Heart left ventricle (tissue), 16 donors: ENCODE measurements around the gene DPP10. TPM values are rescaled to one million over a fixed set of nuclear protein-coding genes. Genes with fewer than 3 reads are reported as not detected.
"Not testable (repeated sequence)": the region's sequence is repeated elsewhere in the genome, so short reads cannot be mapped to it uniquely, and the experiment has no call there.

ENCODE experiments used
- ATAC-seq, 4 donors: fragments of 200-7000 bp; cut with Tn5 transposase; one replicate each; pipeline ENCODE4 v1.9.1; 2020 to 2022; ENCODE audit warnings: moderate library complexity in 4 of 4, mild to moderate bottlenecking in 3 of 4, moderate number of reproducible peaks in 1 of 4
- DNase-seq, 5 donors: peaks; one replicate each; pipeline ENCODE4 v3.0.0-alpha.2; 2020
- H3K27ac ChIP-seq, 12 donors: fragments of 200-600 bp; sonication (generic) in 4 of 12; one replicate each; pipeline versions ENCODE4 v1.5.0 to v1.8.0; 2016 to 2022; ENCODE audit warnings: mild to moderate bottlenecking in 2 of 12
- H3K27me3 ChIP-seq, 9 donors: fragments of 200-600 bp; sonication (generic) in 2 of 9; one replicate each; pipeline versions ENCODE4 v1.5.1 to v1.8.0; 2016 to 2022; ENCODE audit warnings: mild to moderate bottlenecking in 3 of 9
- H3K36me3 ChIP-seq, 9 donors: fragments of 200-600 bp; sonication (generic) in 2 of 9; one replicate each; pipeline versions ENCODE4 v1.5.0 to v1.8.0; 2018 to 2022; ENCODE audit warnings: mild to moderate bottlenecking in 2 of 9
- H3K4me1 ChIP-seq, 12 donors: fragments of 200-600 bp; sonication (generic) in 4 of 12; one replicate each; pipeline versions ENCODE4 v1.5.0 to v1.8.0; 2016 to 2022; ENCODE audit warnings: mild to moderate bottlenecking in 3 of 12
- H3K4me3 ChIP-seq, 12 donors: fragments of 200-600 bp; sonication (generic) in 4 of 12; one replicate each; pipeline versions ENCODE4 v1.5.0 to v1.8.0; 2017 to 2022; ENCODE audit warnings: mild to moderate bottlenecking in 9 of 12, moderate library complexity in 4 of 12
- H3K9me3 ChIP-seq, 12 donors: fragments of 200-600 bp; sonication (generic) in 4 of 12; one replicate each; pipeline versions ENCODE4 v1.5.0 to v1.8.0; 2016 to 2022; ENCODE audit warnings: mild to moderate bottlenecking in 1 of 12
- CTCF ChIP-seq, 12 donors: fragments of 200-600 bp; sonication (generic) in 4 of 12; IDR thresholded peaks; one replicate each; pipeline versions ENCODE4 v1.5.0 to v1.8.0; 2018 to 2022; ENCODE audit warnings: antibody characterized with exemption in 12 of 12, mild to moderate bottlenecking in 5 of 12
- POLR2A ChIP-seq, 2 donors: fragments of 450-650 bp; IDR thresholded peaks; one replicate each; pipeline ENCODE4 v1.6.1; 2017; ENCODE audit warnings: antibody characterized with exemption in 2 of 2, mild to moderate bottlenecking in 2 of 2, moderate library complexity in 2 of 2
- WGBS, 4 donors: extraction: QIAGEN DNeasy Blood & Tissue Kit in 2 of 4; methylation state at CpG; one replicate each; pipeline versions ENCODE4 v1.1.5 to v1.1.7; 2013 to 2018; 5-methylcytosine and 5-hydroxymethylcytosine counted together
- intact Hi-C, 10 donors: fragments of 100-400 bp; cut with DNase I; formaldehyde crosslinking; loops; one replicate each; pipeline versions ENCODE4 v1.11.1 to v1.14.2; 2022
- polyA plus RNA-seq, 2 donors: library from polyadenylated mRNA; stranded (reverse); fragments of 200-250 nt; gene quantifications; one replicate each; pipeline ENCODE4 v1.2.3, GENCODE V29; 2013
- total RNA-seq, 9 donors: library from RNA; depleted of rRNA in 2 of 9; stranded (reverse); fragments of >200 nt in 2 of 9; fragmentation: NEBNext Ultra II Directional in 3 of 9; extraction: Animal tissue kit (Norgen Biotek cat#: 25700) in 3 of 9; gene quantifications; one replicate each; pipeline versions ENCODE4 v1.1.0 to v1.2.4, GENCODE V29; 2016 to 2023
- donor health status: ischemic (EF 13 %, LVEDD 7.1; RV severe dilation, severe dysfunction).
- donor health status: healthy with polysubstance abuse.
- donor health status: DM: no; HTN: yes; CAD: no.
- donor health status: DM: no; HTN: no; CAD: no.
- donor health status: ischemic (EF 25% LVEDD 6.9; RV normal size, moderate dysfunction).
- donor health status: ischemic (EF 25% LVEDD 5.7; RV mildly dilated, moderate dysfunction).
- donor health status: healthy.
- donor health status: DM: yes; HTN: yes; CAD: no.
- donor health status: ischemic (EF 35%, LVEDD 5.7; RV mildly dilated, moderate dysfunction).
- donor health status: nonischemic (EF 11% LVEDD 7.7; RV severe dilation, severe dysfunction).
- donor health status: DM: yes; HTN: yes; CAD: no.
- donor health status: PGD.
- donor health status: ischemic (EF 29% LVEDD 5.4; RV normal size, mild dysfunction).
- donor health status: nonischemic (EF 23%, LVEDD 6.1; RV moderate dilation, normal function).

DPP10 gene
- total and polyA plus RNA-seq, 11 donors = 0.88 TPM; not detected in 10

GRCh38 chr2:114949228-114949804 lies 506.9 kb downstream of the DPP10 start:
- DNase-seq (no peak), ATAC-seq (no peak)
- no peaks in the 10 kb centered on the region for H3K9me3 ChIP-seq
- H3K4me3 ChIP-seq = no peak overlapping the region
- H3K27ac ChIP-seq = no peak overlapping the region
- H3K27me3 ChIP-seq = no peaks in the 10 kb centered on the region
- H3K36me3 ChIP-seq = no peaks in the 10 kb centered on the region
- 61 to 71% (median 69%) methylated on average over 2 of the region's 2 CpGs for WGBS, 4 donors
- TF ChIP-seq POLR2A (IDR thresholded peaks at IDR 0.05) = no peak
- TF ChIP-seq CTCF (IDR thresholded peaks at IDR 0.05) = no peak
- H3K4me1 ChIP-seq = no peaks in the 10 kb centered on the region
- intact Hi-C loops = no loop called here

DNA sequence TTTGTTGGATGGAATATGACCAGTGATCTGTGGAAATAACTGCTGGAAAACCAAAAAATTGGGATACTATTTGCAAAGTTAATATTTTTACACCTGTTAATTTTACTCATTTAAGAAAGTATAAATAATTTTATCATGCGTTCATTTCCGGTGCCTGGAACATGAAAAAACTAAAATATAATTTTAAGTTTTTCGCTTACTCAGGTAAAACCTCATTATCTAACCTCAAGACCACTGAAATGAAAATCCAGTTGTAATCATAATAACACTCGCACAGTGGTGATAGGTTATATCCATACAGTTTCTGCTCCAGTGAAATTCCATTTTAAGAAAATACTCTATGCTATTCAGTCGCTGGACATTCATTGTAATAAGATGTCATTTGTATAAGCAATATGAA lies 517.9 kb downstream of the DPP10 start:
- Histone ChIP-seq H3K9me3 (peaks cover 0 to 16% (median 6%) of the 10 kb centered on the region in 12 donors), H3K36me3 (no peaks in the 10 kb centered on the region), H3K4me1 (no peaks in the 10 kb centered on the region), H3K27me3 (no peaks in the 10 kb centered on the region), H3K4me3 (no peak overlapping the region), H3K27ac (no peak overlapping the region)
- TF ChIP-seq CTCF (IDR thresholded peaks at IDR 0.05) (no peak), POLR2A (IDR thresholded peaks at IDR 0.05) (no peak)
- WGBS, 4 donors = 73 to 91% (median 85%) methylated on average over 5 of the region's 5 CpGs
- DNase-seq (no peak), ATAC-seq (no peak)
- intact Hi-C loops = no loop called here

GRCh38 chr2:114962532-114962931 lies 520.1 kb downstream of the DPP10 start:
- H3K36me3 ChIP-seq = no peaks in the 10 kb centered on the region
- no peaks in the 10 kb centered on the region for H3K9me3 ChIP-seq
- intact Hi-C loops = no loop called here
- WGBS, 4 donors = 78 to 90% (median 83%) methylated on average over 3 of the region's 3 CpGs
- H3K4me3 ChIP-seq = no peak overlapping the region
- ATAC-seq = no peak
- no peak overlapping the region for H3K27ac ChIP-seq
- no peak for DNase-seq
- H3K4me1 ChIP-seq = no peaks in the 10 kb centered on the region
- TF ChIP-seq CTCF (IDR thresholded peaks at IDR 0.05) (no peak), POLR2A (IDR thresholded peaks at IDR 0.05) (no peak)
- H3K27me3 ChIP-seq = no peaks in the 10 kb centered on the region

DNA sequence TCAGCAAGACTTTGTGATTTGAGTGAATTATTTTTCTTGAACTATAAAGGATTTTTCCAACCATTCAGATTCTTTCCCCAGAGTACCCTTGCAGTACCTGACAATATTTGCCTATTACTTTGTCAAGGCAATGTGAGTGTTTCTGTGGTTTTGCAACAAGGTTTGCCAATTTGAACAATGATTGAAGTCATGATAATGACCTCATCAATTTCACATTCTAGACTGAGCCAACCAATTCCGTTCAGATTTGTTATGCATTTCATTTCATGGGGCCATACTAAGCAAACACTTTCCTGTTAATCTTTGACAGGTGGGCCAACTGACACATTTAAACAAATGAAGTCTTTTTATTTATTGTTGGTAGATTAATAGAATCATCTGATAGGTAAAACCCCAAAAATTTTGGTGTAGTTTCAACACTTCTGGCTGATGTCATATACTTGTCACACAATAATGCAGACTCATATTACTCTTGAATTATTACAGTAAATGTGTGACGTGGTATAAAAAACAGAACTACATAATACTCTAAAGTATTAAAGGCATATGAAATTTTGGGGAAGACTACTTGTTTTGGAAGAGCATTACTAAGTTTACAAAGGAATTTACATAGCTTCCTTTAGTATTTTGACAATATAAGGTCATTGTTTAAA lies 526.4 kb downstream of the DPP10 start:
- H3K36me3 ChIP-seq = no peaks in the 10 kb centered on the region
- H3K4me3 ChIP-seq = no peak overlapping the region
- no peaks in the 10 kb centered on the region for H3K9me3 ChIP-seq
- H3K4me1 ChIP-seq = no peaks in the 10 kb centered on the region
- TF ChIP-seq CTCF (IDR thresholded peaks at IDR 0.05) = no peak
- no peak for TF ChIP-seq POLR2A (IDR thresholded peaks at IDR 0.05)
- H3K27ac ChIP-seq = no peak overlapping the region
- peaks cover 0 to 3% (median 0%) of the 10 kb centered on the region in 9 donors for H3K27me3 ChIP-seq
- no peak for DNase-seq
- 68 to 76% (median 75%) methylated on average over 2 of the region's 2 CpGs for WGBS, 4 donors
- intact Hi-C loops = no loop called here
- no peak for ATAC-seq

- H3K27ac ChIP-seq, DNase-seq, H3K4me1 ChIP-seq, H3K27me3 ChIP-seq, intact Hi-C loops, H3K36me3 ChIP-seq, ATAC-seq, H3K4me3 ChIP-seq: not testable (repeated sequence)
- WGBS, 4 donors = 80 to 94% (median 87%) methylated on average over 11 to 18 of the region's 19 CpGs
- peaks cover 0 to 13% (median 0%) of the 10 kb centered on the region in 12 donors for H3K9me3 ChIP-seq
These were observed 561.9 kb downstream of the DPP10 start for GRCh38 chr2:115004321-115004720.
